GM21390 (cell line): Measurements from ENCODE around the gene EFCAB8.
"Not testable (repeated sequence)": the region's sequence is repeated elsewhere in the genome, so short reads cannot be mapped to it uniquely, and the experiment has no call there.

Experiments
- ATAC-seq: cut with Tn5 transposase; IDR thresholded peaks from one replicate; pipeline ENCODE4 v1.9.1; 2021; ENCODE audit not compliant: unreplicated experiment

Gene EFCAB8

GRCh38 chr20:32886652-32887051 lies 27.9 kb downstream of the EFCAB8 start:
- ATAC-seq = no peak

GRCh38 chr20:32887492-32887891 lies 28.8 kb downstream of the EFCAB8 start:
- no peak for ATAC-seq

- no peak for ATAC-seq
Measured at GRCh38 chr20:32888636-32889035, 29.9 kb downstream of the EFCAB8 start.

GRCh38 chr20:32889281-32889680 lies 30.6 kb downstream of the EFCAB8 start:
- ATAC-seq = no peak

- no peak for ATAC-seq
Measured at GRCh38 chr20:32891491-32891890, 32.8 kb downstream of the EFCAB8 start.

GRCh38 chr20:32891926-32892660 lies 33.4 kb downstream of the EFCAB8 start:
- no peak for ATAC-seq

GRCh38 chr20:32893263-32894025 lies 34.7 kb downstream of the EFCAB8 start:
- ATAC-seq = no peak

GRCh38 chr20:32894026-32894483 lies 35.3 kb downstream of the EFCAB8 start:
- ATAC-seq = no peak

GRCh38 chr20:32894711-32895355 lies 36.1 kb downstream of the EFCAB8 start:
- no peak for ATAC-seq

GRCh38 chr20:32896521-32897280 lies 38.0 kb downstream of the EFCAB8 start:
- no peak for ATAC-seq

- ATAC-seq = no peak
Measured at GRCh38 chr20:32898729-32899128, 40.0 kb downstream of the EFCAB8 start.

- ATAC-seq = no peak
Measured at GRCh38 chr20:32902456-32903420, 44.0 kb downstream of the EFCAB8 start.

- ATAC-seq = no peak
Measured at GRCh38 chr20:32903666-32904175, 45.0 kb downstream of the EFCAB8 start.

- ATAC-seq = not testable (repeated sequence)
Measured at GRCh38 chr20:32904678-32905077, 46.0 kb downstream of the EFCAB8 start.

- no peak for ATAC-seq
Measured at GRCh38 chr20:32906200-32906599, 47.5 kb downstream of the EFCAB8 start.

- ATAC-seq = no peak
Measured at GRCh38 chr20:32906871-32907495, 48.3 kb downstream of the EFCAB8 start.

- ATAC-seq = no peak
Measured at GRCh38 chr20:32907886-32908285, 49.2 kb downstream of the EFCAB8 start.

- no peak for ATAC-seq
Measured at GRCh38 chr20:32908334-32909292, 49.9 kb downstream of the EFCAB8 start.
